ENCODE measurements around the gene ZNF628. TPM values are rescaled to one million over a fixed set of nuclear protein-coding genes. Genes with fewer than 3 reads are reported as not detected.
A peak's percentile ranks its signal among the peaks of the same experiment; 100 is the strongest.
"Not testable (repeated sequence)": the region's sequence is repeated elsewhere in the genome, so short reads cannot be mapped to it uniquely, and the experiment has no call there.

Gene ZNF628
- total RNA-seq, 1 donor from 2014 or later: 15.8 TPM

DNA sequence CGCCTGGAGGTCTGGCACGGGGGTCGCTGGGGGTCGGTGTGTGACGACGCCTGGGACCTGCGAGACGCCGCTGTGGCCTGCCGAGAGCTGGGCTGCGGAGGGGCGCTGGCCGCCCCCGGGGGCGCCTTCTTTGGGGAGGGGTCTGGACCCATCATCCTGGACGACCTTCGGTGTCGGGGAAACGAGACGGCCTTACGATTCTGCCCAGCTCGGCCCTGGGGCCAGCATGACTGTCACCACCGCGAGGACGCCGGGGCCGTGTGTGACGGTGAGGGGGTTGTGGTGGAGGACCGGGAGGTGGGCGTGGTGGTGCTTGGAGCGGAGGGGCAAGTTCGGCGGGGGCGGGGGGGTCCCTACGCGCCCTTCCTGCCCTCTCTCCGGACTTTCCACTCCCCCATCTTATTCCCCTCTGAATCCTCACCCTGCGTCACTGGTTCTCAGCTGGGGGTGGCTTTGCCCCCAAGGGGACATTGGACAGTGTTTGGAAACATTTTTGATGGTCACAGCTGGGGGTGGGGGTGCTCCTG, 17.3 kb downstream of the ZNF628 start:
- TF ChIP-seq, protein P1, sequence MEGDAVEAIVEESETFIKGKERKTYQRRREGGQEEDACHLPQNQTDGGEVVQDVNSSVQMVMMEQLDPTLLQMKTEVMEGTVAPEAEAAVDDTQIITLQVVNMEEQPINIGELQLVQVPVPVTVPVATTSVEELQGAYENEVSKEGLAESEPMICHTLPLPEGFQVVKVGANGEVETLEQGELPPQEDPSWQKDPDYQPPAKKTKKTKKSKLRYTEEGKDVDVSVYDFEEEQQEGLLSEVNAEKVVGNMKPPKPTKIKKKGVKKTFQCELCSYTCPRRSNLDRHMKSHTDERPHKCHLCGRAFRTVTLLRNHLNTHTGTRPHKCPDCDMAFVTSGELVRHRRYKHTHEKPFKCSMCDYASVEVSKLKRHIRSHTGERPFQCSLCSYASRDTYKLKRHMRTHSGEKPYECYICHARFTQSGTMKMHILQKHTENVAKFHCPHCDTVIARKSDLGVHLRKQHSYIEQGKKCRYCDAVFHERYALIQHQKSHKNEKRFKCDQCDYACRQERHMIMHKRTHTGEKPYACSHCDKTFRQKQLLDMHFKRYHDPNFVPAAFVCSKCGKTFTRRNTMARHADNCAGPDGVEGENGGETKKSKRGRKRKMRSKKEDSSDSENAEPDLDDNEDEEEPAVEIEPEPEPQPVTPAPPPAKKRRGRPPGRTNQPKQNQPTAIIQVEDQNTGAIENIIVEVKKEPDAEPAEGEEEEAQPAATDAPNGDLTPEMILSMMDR (IDR thresholded peaks at IDR 0.05; ENCODE audit: insufficient read depth, low read length, poor library complexity, severe bottlenecking): no peak
- Histone ChIP-seq H3K36me3 (ENCODE audit: control insufficient read depth, insufficient read depth, low read length) (peaks cover 2% of the 10 kb centered on the region), H3K4me3 (ENCODE audit: low read depth, low read length) (no peak overlapping the region), H3K27me3 (ENCODE audit: control insufficient read depth, insufficient read depth, low read length) (no peaks in the 10 kb centered on the region)
- DNase-seq (ENCODE audit: low read depth): no peak

DNA sequence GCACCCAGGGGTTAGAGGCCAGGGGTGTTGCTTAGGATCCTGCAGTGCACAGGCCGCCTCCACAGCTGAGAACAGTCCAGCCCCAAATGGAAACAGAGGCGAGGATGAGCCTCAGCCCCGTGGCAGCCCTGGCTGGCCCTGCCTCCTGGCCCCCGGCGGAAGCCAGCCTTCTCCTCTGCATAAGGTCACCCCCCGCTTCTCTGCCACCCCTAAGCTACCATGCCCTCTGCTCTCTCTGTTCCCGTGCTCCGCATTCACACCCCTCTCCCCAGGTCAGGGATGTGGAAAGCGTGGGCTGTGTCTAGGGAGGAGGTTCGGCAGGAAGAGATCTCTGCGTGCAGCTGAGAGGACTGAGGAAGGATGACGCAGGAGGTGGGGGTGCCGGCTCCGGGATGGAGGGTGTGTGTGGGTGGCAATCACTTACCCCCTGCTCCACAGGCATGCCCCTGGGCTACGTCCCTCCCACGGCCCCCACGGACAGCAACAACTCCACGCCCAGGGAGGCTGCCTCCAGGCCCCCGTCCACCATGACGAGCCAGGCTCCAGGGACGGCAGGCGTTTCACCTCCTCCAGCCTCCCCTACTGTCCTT, 17.9 kb downstream of the ZNF628 start:
- TF ChIP-seq, protein P1 (IDR thresholded peaks at IDR 0.05; ENCODE audit: insufficient read depth, low read length, poor library complexity, severe bottlenecking): no peak
- DNase-seq (ENCODE audit: low read depth): no peak
- peaks cover 2% of the 10 kb centered on the region for H3K36me3 ChIP-seq (ENCODE audit: control insufficient read depth, insufficient read depth, low read length)
- H3K4me3 ChIP-seq (ENCODE audit: low read depth, low read length): peak overlapping the region; percentile 14
- H3K27me3 ChIP-seq (ENCODE audit: control insufficient read depth, insufficient read depth, low read length): no peaks in the 10 kb centered on the region

DNA sequence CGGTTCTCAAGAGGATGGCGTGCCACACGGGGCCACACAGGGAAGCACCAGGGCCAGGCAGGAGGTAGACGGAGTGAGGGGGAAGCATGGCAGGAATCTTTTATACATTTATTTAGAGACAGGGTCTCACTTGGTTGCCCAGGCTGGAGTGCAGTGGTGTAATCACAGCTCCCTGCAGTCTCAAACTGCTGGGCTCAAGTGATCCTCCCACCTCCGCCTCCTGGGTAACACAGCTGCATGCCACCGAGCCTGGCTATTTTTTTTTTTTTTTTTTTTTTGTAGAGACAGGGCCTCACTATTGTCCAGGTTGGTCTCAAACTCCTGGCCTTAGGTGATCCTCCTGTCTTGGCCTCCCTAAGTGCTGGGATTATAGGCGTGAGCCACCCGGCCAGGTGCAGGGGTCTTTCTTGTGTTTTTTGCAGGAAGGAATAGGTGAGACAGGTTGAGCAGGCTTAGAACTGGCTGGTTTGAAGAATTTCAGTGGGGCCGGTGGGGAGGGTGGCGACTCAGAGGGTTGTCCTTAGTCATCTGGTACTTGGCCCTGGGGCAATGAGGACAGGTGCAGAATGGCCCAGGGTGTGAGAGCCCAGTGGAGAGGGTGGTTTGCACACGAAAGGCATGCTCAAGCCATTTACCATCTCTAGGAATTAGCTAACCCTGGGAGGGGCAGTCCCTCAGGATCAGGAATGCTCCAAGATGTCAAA, 19.4 kb downstream of the ZNF628 start:
- Histone ChIP-seq H3K4me3 (ENCODE audit: low read depth, low read length) (no peak overlapping the region), H3K27me3 (ENCODE audit: control insufficient read depth, insufficient read depth, low read length) (no peaks in the 10 kb centered on the region), H3K36me3 (ENCODE audit: control insufficient read depth, insufficient read depth, low read length) (peaks cover 2% of the 10 kb centered on the region)
- DNase-seq (ENCODE audit: low read depth): no peak
- TF ChIP-seq, protein P1 (IDR thresholded peaks at IDR 0.05; ENCODE audit: insufficient read depth, low read length, poor library complexity, severe bottlenecking): no peak

DNA sequence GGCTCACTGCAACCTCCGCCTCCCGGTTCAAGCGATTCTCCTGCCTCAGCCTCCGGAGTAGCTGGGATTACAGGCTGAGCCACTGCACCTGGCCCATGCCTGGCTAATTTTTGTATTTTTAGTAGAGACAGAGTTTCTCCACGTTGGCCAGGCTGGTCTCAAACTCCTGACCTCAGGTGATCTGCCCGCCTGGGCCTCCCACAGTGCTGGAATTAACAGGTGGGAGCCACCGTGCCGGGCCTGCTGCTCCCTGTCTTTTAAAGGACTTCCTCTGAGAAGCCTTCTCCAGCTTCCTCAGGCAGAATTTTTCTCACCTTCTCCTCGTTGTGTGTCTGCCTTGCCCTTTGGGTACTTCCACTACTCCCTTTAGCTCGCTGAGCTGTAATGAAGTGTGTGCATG, 20.4 kb downstream of the ZNF628 start:
- H3K4me3 ChIP-seq (ENCODE audit: low read depth, low read length); DNase-seq (ENCODE audit: low read depth); H3K27me3 ChIP-seq (ENCODE audit: control insufficient read depth, insufficient read depth, low read length); H3K36me3 ChIP-seq (ENCODE audit: control insufficient read depth, insufficient read depth, low read length): not testable (repeated sequence)

- H3K27me3 ChIP-seq (ENCODE audit: control insufficient read depth, insufficient read depth, low read length): no peaks in the 10 kb centered on the region
- no peak overlapping the region for H3K4me3 ChIP-seq (ENCODE audit: low read depth, low read length)
- H3K36me3 ChIP-seq (ENCODE audit: control insufficient read depth, insufficient read depth, low read length): peaks cover 2% of the 10 kb centered on the region
- DNase-seq (ENCODE audit: low read depth): no peak
- TF ChIP-seq, protein P1 (IDR thresholded peaks at IDR 0.05; ENCODE audit: insufficient read depth, low read length, poor library complexity, severe bottlenecking): no peak
Measured at GRCh38 chr19:55497763-55498162, 21.3 kb downstream of the ZNF628 start.

- peaks cover 2% of the 10 kb centered on the region for H3K36me3 ChIP-seq (ENCODE audit: control insufficient read depth, insufficient read depth, low read length)
- H3K27me3 ChIP-seq (ENCODE audit: control insufficient read depth, insufficient read depth, low read length): no peaks in the 10 kb centered on the region
- H3K4me3 ChIP-seq (ENCODE audit: low read depth, low read length): no peak overlapping the region
- no peak for DNase-seq (ENCODE audit: low read depth)
- TF ChIP-seq, protein P1 (IDR thresholded peaks at IDR 0.05; ENCODE audit: insufficient read depth, low read length, poor library complexity, severe bottlenecking): no peak
Measured at GRCh38 chr19:55498246-55498840, 21.9 kb downstream of the ZNF628 start.

Data from kidney epithelial cell (primary cell).